Common myeloid progenitor, CD34-positive (primary cell): ENCODE results near the gene MAP3K21.

Experiments
- CTCF ChIA-PET: fragments of 350-600 bp; sonication (Branson Sonifier 250); formaldehyde crosslinking; loops from one replicate; lab custom pipeline; 2021; ENCODE audit warnings: antibody characterized with exemption; lab: Charles Lee
- POLR2A ChIA-PET: fragments of 350-600 bp; sonication (Branson Sonifier 250); formaldehyde crosslinking; loops from one replicate; lab custom pipeline; 2021; ENCODE audit warnings: antibody characterized with exemption; lab: Charles Lee
- DNase-seq, 3 donors: peaks; one replicate each; pipeline versions ENCODE4 v3.0.0 to v3.0.0-alpha.2; 2013
- H3K27ac ChIP-seq, 2 experiments: 1 replicate in 1 of 2; 2 replicates in 1 of 2; pipeline ENCODE4 v1.7.0; 2013; ENCODE audit warnings: inconsistent platforms in 2 of 2, low read length in 2 of 2, mild to moderate bottlenecking in 2 of 2, low read depth in 1 of 2, moderate library complexity in 1 of 2; ENCODE audit not compliant: severe bottlenecking in 2 of 2, insufficient read depth in 1 of 2, poor library complexity in 1 of 2
- H3K27me3 ChIP-seq, 5 experiments: replicated peaks in 2 of 5; 1 replicate in 3 of 5; 2 replicates in 2 of 5; pipeline versions ENCODE4 v1.6.1 to v1.7.0; 2013; ENCODE audit warnings: low read length in 4 of 5, mild to moderate bottlenecking in 2 of 5, moderate library complexity in 2 of 5, inconsistent platforms in 1 of 5; ENCODE audit not compliant: insufficient read depth in 5 of 5, control insufficient read depth in 4 of 5
- H3K36me3 ChIP-seq, 4 experiments: 1 replicate in 2 of 4; 2 replicates in 2 of 4; pipeline versions ENCODE4 v1.6.1 to v1.7.0; 2013; ENCODE audit warnings: low read length in 3 of 4, control low read depth in 1 of 4, mild to moderate bottlenecking in 1 of 4; ENCODE audit not compliant: control insufficient read depth in 4 of 4, insufficient read depth in 4 of 4
- H3K4me1 ChIP-seq, 4 experiments: 1 replicate in 3 of 4; 2 replicates in 1 of 4; pipeline versions ENCODE4 v1.6.1 to v1.7.1; 2013; ENCODE audit warnings: low read length in 3 of 4, mild to moderate bottlenecking in 3 of 4, control low read depth in 1 of 4, inconsistent platforms in 1 of 4, moderate library complexity in 1 of 4; ENCODE audit not compliant: control insufficient read depth in 4 of 4, insufficient read depth in 4 of 4; ENCODE audit errors: control extremely low read depth in 1 of 4
- H3K4me3 ChIP-seq, 7 experiments: 1 replicate in 4 of 7; 2 replicates in 3 of 7; pipeline versions ENCODE4 v1.5.1 to v1.7.0; 2013; ENCODE audit warnings: mild to moderate bottlenecking in 7 of 7, low read length in 6 of 7, moderate library complexity in 6 of 7, inconsistent platforms in 2 of 7, low read depth in 2 of 7, control low read depth in 1 of 7; ENCODE audit not compliant: insufficient read depth in 4 of 7, control insufficient read depth in 1 of 7; ENCODE audit errors: extremely low read depth in 1 of 7
- H3K9me3 ChIP-seq, 5 experiments: 1 replicate in 4 of 5; 2 replicates in 1 of 5; pipeline versions ENCODE4 v1.6.1 to v1.7.1; 2013; ENCODE audit warnings: low read length in 4 of 5, mild to moderate bottlenecking in 2 of 5, inconsistent platforms in 1 of 5, low read depth in 1 of 5, moderate library complexity in 1 of 5; ENCODE audit not compliant: control insufficient read depth in 4 of 5, insufficient read depth in 2 of 5; ENCODE audit errors: control extremely low read depth in 1 of 5
- WGBS: methylation state at CpG from one replicate; pipeline ENCODE4 v1.1.5; 2013; ENCODE audit not compliant: insufficient coverage; 5-methylcytosine and 5-hydroxymethylcytosine counted together

The MAP3K21 gene

GRCh38 chr1:233431753-233432403 is 104.4 kb downstream of the MAP3K21 start:
- Histone ChIP-seq H3K36me3 (no peaks in the 10 kb centered on the region), H3K9me3 (peaks cover 0 to 2% (median 0%) of the 10 kb centered on the region in 5 experiments), H3K27me3 (peaks cover 0 to 1% (median 0%) of the 10 kb centered on the region in 5 experiments), H3K4me3 (no peak overlapping the region), H3K4me1 (no peaks in the 10 kb centered on the region), H3K27ac (no peak overlapping the region)
- POLR2A ChIA-PET: no interaction called here
- CTCF ChIA-PET: interaction anchor here (0.9 kb wide), 1 partner anchor 9 kb away, joined by 3 read pairs; no protein-coding TSS in a partner anchor
- 100% methylated on average over 1 of the region's 3 CpGs for WGBS
- DNase-seq: no peak

GRCh38 chr1:233432916-233433315 is 105.4 kb downstream of the MAP3K21 start:
- Histone ChIP-seq H3K36me3 (no peaks in the 10 kb centered on the region), H3K9me3 (peaks cover 0 to 2% (median 0%) of the 10 kb centered on the region in 5 experiments), H3K27me3 (no peaks in the 10 kb centered on the region), H3K27ac (no peak overlapping the region), H3K4me3 (no peak overlapping the region), H3K4me1 (no peaks in the 10 kb centered on the region)
- ChIA-PET CTCF (no interaction called here), POLR2A (no interaction called here)
- no CpG with 5 or more reads among the region's 1 CpG for WGBS
- no peak for DNase-seq

GRCh38 chr1:233433436-233434210 is 106.1 kb downstream of the MAP3K21 start:
- ChIA-PET POLR2A (no interaction called here), CTCF (no interaction called here)
- Histone ChIP-seq H3K4me3 (no peak overlapping the region), H3K27ac (no peak overlapping the region), H3K9me3 (peaks cover 0 to 2% (median 0%) of the 10 kb centered on the region in 5 experiments), H3K27me3 (no peaks in the 10 kb centered on the region), H3K36me3 (no peaks in the 10 kb centered on the region), H3K4me1 (no peaks in the 10 kb centered on the region)
- 80% methylated on average over 3 of the region's 4 CpGs for WGBS
- no peak for DNase-seq
